NCI-H1417 treated with DMSO at 0.1 percent for 48 hours (cell line): ENCODE measurements around the gene PCDH11Y.
"Not testable (repeated sequence)": the region's sequence is repeated elsewhere in the genome, so short reads cannot be mapped to it uniquely, and the experiment has no call there.

Experiments used
- DNase-seq: peaks from one replicate; lab custom pipeline; 2025; lab: John Stamatoyannopoulos, UW

Gene PCDH11Y, protein sequence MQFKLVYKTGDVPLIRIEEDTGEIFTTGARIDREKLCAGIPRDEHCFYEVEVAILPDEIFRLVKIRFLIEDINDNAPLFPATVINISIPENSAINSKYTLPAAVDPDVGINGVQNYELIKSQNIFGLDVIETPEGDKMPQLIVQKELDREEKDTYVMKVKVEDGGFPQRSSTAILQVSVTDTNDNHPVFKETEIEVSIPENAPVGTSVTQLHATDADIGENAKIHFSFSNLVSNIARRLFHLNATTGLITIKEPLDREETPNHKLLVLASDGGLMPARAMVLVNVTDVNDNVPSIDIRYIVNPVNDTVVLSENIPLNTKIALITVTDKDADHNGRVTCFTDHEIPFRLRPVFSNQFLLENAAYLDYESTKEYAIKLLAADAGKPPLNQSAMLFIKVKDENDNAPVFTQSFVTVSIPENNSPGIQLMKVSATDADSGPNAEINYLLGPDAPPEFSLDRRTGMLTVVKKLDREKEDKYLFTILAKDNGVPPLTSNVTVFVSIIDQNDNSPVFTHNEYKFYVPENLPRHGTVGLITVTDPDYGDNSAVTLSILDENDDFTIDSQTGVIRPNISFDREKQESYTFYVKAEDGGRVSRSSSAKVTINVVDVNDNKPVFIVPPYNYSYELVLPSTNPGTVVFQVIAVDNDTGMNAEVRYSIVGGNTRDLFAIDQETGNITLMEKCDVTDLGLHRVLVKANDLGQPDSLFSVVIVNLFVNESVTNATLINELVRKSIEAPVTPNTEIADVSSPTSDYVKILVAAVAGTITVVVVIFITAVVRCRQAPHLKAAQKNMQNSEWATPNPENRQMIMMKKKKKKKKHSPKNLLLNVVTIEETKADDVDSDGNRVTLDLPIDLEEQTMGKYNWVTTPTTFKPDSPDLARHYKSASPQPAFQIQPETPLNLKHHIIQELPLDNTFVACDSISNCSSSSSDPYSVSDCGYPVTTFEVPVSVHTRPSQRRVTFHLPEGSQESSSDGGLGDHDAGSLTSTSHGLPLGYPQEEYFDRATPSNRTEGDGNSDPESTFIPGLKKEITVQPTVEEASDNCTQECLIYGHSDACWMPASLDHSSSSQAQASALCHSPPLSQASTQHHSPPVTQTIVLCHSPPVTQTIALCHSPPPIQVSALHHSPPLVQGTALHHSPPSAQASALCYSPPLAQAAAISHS (N-terminal part only)

DNA sequence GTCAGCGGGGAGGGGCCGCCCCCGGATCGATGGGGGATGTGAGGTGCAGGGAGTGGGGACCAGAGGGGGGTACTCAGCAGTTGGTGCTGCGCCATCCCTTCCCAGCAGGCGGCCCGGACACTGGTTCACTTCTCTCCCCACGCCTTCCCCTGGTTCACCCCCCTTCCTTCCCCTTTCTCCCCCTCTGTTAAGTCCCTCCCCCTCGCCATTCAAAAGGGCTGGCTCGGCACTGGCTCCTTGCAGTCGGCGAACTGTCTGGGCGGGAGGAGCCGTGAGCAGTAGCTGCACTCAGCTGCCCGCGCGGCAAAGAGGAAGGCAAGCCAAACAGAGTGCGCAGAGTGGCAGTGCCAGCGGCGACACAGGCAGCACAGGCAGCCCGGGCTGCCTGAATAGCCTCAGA, at the start of gene PCDH11Y:
PCDH11Y (plus strand) TSS at position 240 of the 400 bp plus-strand sequence. CDS start 56,804 bp downstream, outside the sequence.
- DNase-seq: not testable (repeated sequence)

DNA sequence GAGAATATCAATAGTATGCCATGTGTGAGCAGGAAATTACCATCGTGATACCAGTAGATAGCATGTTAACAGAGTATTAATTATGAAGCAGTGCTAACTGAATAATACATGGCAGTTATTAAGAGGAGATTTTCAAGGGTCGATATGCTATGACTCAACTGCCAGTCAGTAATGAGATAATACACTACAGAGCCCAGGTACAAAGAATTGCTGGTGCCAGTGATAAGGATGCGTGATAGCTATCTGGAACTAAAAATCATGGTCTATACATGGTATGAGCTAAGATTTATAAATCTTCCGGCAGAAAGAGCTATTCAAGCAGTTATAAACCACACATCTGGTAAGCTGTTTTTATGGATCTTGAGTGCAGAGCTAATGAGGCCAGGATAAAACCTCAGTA, 32.2 kb upstream of the PCDH11Y start:
- DNase-seq: not testable (repeated sequence)

DNA sequence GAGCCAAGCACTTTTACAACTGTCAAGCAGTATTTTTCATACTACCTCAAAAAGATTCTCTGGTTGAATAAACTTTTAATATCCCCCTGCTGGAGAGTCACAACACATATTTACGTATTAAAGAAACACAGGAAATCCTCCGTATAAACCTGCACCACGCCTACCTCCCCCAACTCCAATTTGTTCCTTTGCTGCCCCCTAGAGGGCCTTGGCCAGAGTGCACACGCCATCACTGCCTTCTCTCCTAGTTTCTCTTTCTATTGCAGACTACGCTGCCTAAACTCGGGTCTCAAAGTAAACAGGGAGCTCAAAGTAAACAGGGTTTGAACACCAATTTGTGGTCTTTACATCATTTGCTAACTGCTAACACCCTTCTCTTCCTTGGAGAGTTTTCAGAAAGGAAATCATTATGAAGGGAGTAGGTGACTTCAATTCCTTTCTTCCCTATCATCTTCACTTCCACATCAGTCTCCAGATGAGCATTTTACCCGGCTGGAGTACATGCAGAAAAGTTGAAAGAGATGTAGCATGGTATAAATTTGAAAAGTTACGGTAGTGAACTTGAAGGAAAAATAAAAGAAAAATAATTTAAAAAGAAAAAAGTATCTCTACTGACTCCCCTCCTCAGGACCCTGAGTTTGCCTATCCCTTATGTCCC, 8.2 kb upstream of the PCDH11Y start:
- DNase-seq: not testable (repeated sequence)

DNA sequence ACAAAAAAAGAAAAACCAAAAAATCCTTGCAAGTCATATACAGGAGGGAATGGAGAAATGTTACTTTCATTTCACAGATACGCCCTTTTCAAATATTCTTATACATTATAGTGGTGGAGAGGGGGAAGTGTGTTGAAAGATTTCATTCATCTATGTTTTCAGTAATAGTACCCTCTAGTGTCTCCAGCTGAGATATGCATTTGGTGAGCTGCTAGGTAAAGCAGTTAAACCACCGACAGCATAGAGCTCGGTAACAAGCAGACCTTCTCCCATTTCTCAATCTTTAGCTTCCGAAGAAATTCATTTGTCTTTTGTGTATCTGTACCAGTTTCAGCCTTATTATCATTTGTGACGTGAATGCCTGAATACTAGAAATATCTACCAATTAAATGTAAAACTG, 5.2 kb upstream of the PCDH11Y start:
- DNase-seq: not testable (repeated sequence)

DNA sequence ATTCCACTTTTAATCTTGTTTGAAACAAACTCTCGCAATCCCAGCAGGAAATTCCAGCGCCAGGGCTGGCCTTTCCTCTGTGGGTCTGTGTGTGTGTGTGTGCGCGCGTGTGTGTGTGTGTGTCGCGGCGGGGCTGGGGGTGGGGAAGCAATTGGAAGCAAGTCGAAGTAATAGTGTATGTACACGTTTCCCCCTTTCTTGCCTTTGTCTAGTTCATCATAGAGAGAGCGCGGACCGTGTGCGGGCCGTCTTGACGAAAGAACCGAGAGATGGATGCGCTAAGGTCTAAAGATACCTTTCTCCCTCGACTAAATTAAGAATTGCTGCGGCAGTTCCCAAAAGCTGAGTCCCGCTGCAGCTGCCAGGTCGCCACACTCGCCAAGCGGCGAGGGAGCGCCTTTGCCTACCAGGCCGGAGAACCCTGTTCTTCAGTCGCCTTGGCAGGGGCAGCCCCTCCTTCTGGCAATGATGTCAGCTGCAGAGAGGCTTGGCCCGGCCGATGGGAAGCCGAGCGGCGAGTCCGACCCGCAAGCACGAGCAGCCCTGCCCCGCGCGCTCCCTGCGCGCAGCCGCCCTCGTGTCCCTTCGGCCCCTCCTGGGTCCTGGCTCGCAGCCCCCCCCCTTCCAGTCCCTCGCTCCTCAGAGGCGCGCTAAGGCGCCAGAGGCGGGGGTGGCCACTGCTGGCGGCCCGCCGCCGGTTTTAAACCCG, 2.5 kb downstream of the PCDH11Y start:
- DNase-seq: not testable (repeated sequence)

DNA sequence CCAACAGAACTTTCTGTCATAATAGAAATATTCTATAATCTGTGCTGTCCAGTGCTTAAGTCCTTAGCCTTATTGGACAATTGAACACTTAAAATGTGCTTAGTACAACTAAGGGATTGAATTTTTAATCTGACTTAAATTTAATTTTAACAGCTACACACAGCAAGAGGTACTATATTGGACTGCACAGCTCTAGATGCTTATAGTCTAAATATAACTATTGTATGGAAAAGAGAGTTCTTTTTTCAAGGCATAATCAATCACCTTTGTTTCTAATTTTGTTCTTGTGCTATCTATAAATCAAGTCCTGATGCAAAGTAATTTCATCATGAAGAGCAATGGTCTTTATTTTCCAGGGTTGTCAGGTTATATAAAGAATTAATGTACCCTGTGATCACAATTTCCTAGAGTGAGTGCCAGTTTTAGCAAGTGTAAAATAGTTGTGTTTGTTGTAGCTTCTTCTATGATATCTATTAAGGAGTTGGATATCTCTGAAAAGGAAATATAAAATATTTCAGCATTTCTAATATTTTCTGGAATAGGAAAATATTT, 39.0 kb downstream of the PCDH11Y start:
- DNase-seq: not testable (repeated sequence)

DNA sequence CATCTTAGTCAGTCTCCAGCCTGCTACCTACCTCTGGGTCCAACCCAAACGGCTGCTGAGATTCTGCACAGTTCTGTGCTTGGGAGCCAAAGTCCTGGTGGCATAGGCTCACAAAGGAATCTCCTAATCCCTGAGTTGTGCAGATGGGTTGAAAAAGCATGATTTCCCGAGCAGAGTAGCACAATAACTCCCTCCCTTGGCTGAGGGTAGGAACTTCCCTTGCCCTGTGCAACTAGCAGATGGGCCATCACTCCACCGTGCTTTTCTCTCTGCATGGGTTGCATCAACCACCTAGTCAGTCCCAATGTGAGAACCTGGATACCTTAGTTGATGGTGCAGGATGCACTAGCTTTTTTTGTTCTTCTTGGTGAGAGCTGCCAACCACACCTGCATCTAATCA, 82.9 kb downstream of the PCDH11Y start:
- not testable (repeated sequence) for DNase-seq

DNA sequence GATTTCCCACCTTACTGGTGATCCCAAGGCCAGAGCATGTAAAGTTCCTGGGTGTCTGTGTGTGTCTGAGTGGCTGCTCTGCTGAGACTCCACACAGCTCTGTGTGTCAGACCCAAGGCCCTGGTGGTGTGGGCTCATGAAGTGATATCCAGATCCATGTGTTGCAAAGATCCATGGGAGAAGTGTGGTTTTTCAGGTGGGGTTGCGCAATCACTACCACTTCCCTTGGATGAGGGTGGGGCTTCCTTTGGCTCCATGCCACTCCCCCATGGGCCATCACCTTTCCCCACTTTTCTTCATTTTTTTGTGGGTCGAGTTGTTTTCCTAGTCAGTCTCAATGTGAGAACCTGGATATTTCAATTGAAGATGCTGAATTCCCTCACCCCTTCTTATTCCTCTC, 182.9 kb downstream of the PCDH11Y start:
- not testable (repeated sequence) for DNase-seq

DNA sequence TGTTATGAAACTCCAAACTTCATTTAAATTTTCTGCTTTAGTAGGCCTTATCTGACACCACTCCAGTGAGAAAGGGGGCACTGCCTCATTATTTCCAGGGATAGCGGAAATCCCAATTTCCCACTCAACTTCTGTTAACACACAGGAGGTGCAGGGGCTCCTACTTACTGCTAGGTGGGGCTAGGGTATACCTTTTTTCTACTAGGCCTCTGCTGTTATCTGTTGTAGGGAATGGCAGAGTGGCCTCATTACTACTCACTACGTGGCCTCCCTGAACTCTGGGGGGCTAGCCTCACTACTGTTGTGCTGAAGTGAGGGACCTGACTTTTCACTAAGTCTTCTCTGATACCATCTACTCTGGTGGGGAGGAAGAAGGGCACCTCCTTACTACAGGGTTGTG, 215.0 kb downstream of the PCDH11Y start:
- DNase-seq: not testable (repeated sequence)

DNA sequence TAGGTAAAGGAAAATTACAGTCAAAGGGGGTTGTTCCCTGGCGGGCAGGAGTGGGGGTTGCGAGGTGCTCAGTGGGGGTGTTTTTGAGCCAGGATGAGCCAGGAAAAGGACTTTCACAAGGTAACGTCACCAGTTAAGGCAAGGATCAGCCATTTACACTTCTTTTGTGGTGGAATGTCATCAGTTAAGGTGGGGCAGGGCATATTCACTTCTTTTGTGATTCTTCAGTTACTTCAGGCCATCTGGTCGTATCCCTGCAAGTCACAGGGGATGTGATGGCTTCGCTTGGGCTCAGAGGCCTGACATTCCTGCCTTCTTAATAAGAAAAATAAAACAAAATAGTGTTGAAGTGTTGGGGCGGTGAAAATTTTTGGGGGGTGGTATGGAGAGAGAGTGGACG, 324.8 kb downstream of the PCDH11Y start:
- not testable (repeated sequence) for DNase-seq

DNA sequence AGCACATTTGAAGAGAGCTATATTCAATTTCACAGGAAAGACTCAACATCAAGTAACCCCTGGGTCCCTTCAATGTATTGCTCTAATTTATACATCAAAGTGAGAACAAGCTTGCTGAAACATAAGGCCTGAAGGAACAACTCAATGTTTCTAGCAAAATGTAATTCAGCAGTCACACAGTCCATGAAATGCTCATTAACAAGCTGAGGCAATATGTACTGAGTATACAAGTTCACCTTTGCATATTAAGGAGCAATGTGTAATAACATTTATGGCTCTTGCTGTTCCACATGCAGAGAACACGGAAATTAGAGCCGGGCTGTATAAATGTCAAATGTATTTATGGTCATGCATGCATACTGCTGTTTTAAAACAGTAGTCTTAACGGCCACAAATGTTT, 342.1 kb downstream of the PCDH11Y start:
- not testable (repeated sequence) for DNase-seq

DNA sequence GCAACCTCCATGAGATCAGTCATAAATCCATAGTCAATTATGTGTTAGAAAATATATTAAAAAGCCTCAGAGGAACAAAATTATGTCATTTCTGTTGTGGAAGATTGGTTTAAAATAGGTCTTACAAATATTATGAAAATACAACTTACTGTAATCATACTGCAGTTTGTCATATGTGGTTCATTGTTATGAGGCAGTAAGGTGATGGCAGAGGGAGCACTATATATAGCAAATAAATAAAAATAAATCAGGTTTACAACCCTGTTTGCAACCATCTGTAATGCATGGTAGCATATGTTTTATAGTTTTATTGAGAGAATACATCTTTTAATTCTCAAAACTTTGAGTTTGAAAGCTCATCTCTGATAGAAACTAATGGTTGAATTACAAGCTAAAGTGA, 543.6 kb downstream of the PCDH11Y start:
- not testable (repeated sequence) for DNase-seq

DNA sequence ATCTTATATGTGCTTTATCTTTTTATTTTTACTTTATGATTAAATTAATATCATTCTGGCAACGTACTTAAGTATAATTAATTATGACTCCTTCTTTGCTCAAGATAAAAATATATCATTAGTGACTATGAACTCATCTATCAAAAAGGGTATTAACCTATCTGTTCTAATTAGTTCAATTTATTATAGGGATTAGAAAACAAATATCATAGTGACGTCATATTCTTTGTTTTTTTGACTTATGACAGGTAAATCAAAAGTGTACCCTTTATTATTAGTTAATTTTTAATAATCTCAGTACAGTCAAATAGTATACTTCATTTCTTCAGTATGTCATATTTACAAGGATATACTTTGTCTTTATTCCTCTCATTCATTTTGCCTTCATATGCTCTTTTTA, 638.5 kb downstream of the PCDH11Y start:
- DNase-seq: not testable (repeated sequence)

DNA sequence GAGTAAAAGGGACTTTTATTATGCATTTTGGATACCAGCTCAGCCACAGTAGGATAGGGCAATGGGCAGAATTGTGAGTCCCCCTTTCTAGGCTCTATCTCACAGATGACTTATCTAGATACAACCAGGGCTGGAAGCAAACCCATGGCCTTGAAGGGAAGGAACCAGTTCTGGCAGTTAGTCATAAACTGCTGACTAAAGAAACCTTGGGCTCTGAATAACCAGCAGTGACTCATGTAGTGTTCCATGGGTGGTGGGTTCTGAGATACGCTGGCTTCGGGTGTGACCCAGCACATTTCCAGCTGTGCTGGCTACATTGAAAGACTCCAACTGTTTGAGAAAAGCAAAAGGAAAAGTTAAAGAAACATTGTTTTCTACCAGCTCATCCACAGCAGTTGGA, 679.2 kb downstream of the PCDH11Y start:
- DNase-seq: not testable (repeated sequence)

DNA sequence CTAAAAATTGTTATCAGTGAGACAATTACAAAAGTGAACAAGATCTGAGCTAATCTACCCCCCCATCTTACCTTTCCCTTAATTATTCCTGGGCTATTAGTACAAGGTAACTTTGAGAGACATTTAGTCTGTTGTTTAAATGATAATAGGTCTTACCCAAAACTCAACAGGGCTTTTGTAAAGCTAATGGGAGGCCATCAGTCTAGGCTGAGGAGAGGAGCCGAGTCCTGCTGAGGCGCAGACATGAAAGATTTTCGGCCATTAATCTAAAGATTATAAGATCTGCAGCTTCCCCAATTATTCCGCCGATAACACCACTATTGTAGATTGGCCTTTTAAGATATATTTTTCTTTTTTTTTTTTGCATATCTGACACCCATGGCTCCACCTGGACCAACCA, 708.6 kb downstream of the PCDH11Y start:
- not testable (repeated sequence) for DNase-seq

DNA sequence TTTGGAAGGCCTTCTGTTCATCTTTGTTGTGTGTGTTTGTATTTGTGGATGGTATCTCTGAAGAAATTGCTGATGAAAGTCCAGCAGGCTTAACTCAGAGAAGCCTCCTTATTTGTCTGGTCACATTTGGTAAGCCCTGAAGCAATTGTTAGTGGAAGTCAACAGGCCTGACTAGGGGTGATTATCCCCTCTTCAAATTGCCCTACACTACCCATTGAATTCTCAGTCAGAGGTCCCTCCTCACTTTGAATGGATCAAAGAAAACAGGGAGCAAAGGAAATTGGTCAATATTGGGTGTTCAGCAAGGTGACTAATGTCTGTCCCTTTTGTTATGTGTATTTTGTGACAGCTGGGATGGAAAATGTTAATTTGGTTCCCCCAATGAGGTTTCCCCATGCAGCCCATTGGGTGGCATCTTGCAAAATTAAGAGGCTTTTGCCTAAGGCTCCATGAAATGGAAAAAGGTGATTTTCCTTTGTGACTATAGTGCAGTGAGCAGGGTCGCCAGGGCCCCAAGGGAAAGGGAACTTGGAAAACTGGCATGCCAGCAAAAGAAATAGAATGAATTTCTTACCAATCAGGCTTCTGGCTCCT, 709.8 kb downstream of the PCDH11Y start:
- not testable (repeated sequence) for DNase-seq

DNA sequence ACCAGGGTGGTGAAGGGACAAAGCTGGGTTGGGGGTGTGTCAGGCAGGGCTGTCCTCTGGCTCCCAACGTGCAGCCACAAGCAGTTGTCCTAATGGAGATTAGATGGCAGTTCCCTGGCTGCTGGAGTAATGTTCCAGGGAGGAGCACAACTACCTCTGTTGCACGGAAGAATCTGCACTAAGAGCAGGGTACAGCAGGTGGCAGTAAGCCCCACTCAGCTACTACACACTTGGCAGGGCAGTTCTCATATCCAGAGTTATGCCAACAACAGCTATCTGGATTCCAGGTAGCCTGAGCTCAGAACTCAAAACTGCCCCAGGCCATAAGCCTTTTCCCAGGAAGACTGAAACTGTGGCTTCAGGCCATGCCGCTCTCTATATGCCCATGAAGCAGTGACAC, 761.3 kb downstream of the PCDH11Y start:
- DNase-seq: not testable (repeated sequence)

DNA sequence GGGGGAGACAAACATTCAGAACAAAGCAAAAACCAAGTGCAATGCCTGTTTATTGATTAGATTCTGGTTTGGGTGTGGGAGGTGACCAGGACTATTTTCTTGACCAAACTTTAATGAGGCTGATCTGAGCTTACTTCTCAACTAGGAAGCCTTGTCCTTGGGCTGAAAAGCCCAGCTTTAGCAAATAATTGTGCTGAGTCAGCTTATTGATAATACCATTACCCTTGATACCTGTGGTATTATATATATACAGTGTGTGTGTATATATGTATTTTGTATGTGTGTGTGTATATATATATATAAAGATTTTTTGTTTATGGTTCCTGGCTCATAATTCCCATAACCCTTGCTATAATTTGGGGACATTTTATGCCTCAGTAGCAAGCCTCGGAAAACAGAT, 776.4 kb downstream of the PCDH11Y start:
- DNase-seq: not testable (repeated sequence)
